ENCODE results near the gene BRSK1.

Gene BRSK1

GRCh38 chr19:55355213-55355821, 71.5 kb downstream of the BRSK1 start:
- DNase-seq (ENCODE audit: low read depth): no peak
- TF ChIP-seq, protein P1, sequence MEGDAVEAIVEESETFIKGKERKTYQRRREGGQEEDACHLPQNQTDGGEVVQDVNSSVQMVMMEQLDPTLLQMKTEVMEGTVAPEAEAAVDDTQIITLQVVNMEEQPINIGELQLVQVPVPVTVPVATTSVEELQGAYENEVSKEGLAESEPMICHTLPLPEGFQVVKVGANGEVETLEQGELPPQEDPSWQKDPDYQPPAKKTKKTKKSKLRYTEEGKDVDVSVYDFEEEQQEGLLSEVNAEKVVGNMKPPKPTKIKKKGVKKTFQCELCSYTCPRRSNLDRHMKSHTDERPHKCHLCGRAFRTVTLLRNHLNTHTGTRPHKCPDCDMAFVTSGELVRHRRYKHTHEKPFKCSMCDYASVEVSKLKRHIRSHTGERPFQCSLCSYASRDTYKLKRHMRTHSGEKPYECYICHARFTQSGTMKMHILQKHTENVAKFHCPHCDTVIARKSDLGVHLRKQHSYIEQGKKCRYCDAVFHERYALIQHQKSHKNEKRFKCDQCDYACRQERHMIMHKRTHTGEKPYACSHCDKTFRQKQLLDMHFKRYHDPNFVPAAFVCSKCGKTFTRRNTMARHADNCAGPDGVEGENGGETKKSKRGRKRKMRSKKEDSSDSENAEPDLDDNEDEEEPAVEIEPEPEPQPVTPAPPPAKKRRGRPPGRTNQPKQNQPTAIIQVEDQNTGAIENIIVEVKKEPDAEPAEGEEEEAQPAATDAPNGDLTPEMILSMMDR (conservative IDR thresholded peaks at IDR 0.05; ENCODE audit: low read depth, low read length): no peak
- H3K4me3 ChIP-seq (ENCODE audit: low read depth, low read length): no peak overlapping the region

DNA sequence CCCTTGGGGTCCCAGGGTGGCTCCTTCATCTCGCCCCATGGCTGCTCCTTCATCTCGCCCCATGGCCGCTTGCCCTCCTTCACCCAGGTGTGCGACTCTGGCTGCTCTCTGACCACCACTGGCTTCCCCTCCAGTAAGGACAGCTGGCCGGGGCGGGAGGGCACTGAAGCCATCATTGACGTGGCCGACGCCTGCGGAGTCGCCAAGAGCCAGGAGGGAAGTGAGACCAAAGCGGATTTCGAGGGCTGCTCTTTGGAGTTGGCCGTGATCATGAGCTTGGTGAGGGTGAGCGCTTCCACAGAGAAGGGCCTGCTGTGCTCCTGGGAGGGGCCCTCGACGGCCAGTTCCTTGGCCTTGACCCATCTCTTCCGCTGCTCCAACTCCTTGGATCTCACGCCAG, 74.7 kb downstream of the BRSK1 start:
- no peak for DNase-seq (ENCODE audit: low read depth)
- no peak overlapping the region for H3K4me3 ChIP-seq (ENCODE audit: low read depth, low read length)
- TF ChIP-seq, protein P1 (conservative IDR thresholded peaks at IDR 0.05; ENCODE audit: low read depth, low read length): no peak

GRCh38 chr19:55358943-55359908, 75.4 kb downstream of the BRSK1 start:
- DNase-seq (ENCODE audit: low read depth): no peak
- H3K4me3 ChIP-seq (ENCODE audit: low read depth, low read length): no peak overlapping the region
- TF ChIP-seq, protein P1 (conservative IDR thresholded peaks at IDR 0.05; ENCODE audit: low read depth, low read length): no peak

GRCh38 chr19:55360902-55361301, 77.1 kb downstream of the BRSK1 start:
- DNase-seq (ENCODE audit: low read depth): no peak
- TF ChIP-seq, protein P1 (conservative IDR thresholded peaks at IDR 0.05; ENCODE audit: low read depth, low read length): no peak
- H3K4me3 ChIP-seq (ENCODE audit: low read depth, low read length): no peak overlapping the region

All from choroid plexus epithelial cell (primary cell).